NCI-H748 treated with DMSO at 0.1 percent for 48 hours (cell line): Measurements from ENCODE around the gene MLXIP.

Experiments
- DNase-seq: peaks from one replicate; lab custom pipeline; 2025; lab: John Stamatoyannopoulos, UW

Gene MLXIP

GRCh38 chr12:122126713-122127597, 48.4 kb downstream of the MLXIP start:
- DNase-seq: no peak

GRCh38 chr12:122127839-122128238, 49.3 kb downstream of the MLXIP start:
- DNase-seq: no peak

- no peak for DNase-seq
These were observed 49.9 kb downstream of the MLXIP start for GRCh38 chr12:122128481-122128880.

GRCh38 chr12:122129131-122129530, 50.6 kb downstream of the MLXIP start:
- no peak for DNase-seq

- no peak for DNase-seq
These were observed 51.6 kb downstream of the MLXIP start for GRCh38 chr12:122130150-122130549.

GRCh38 chr12:122133192-122133950, 54.8 kb downstream of the MLXIP start:
- no peak for DNase-seq

GRCh38 chr12:122135437-122136031, 57.0 kb downstream of the MLXIP start:
- no peak for DNase-seq

GRCh38 chr12:122137229-122137628, 58.7 kb downstream of the MLXIP start:
- DNase-seq: no peak

- no peak for DNase-seq
These were observed 59.1 kb downstream of the MLXIP start for GRCh38 chr12:122137681-122138080.

- DNase-seq: no peak
These were observed 59.6 kb downstream of the MLXIP start for GRCh38 chr12:122138181-122138580.

- no peak for DNase-seq
These were observed 60.1 kb downstream of the MLXIP start for GRCh38 chr12:122138616-122139015.

- no peak for DNase-seq
These were observed 60.7 kb downstream of the MLXIP start for GRCh38 chr12:122139266-122139665.

GRCh38 chr12:122139941-122140340, 61.4 kb downstream of the MLXIP start:
- no peak for DNase-seq

GRCh38 chr12:122140467-122141257, 62.1 kb downstream of the MLXIP start:
- DNase-seq: no peak

- DNase-seq: no peak
These were observed 63.6 kb downstream of the MLXIP start for GRCh38 chr12:122141911-122142725.

GRCh38 chr12:122142857-122143256, 64.3 kb downstream of the MLXIP start:
- DNase-seq: no peak

GRCh38 chr12:122144885-122145284, 66.3 kb downstream of the MLXIP start:
- no peak for DNase-seq

- DNase-seq: no peak
These were observed 67.2 kb downstream of the MLXIP start for GRCh38 chr12:122145505-122146330.

GRCh38 chr12:122147514-122148290, 69.1 kb downstream of the MLXIP start:
- DNase-seq: no peak
